Chondrocyte (in vitro differentiated cells): ENCODE measurements around the gene ST7. TPM values are rescaled to one million over a fixed set of nuclear protein-coding genes. Genes with fewer than 3 reads are reported as not detected.
A peak's percentile ranks its signal among the peaks of the same experiment; 100 is the strongest.

Source experiments
- DNase-seq: peaks from one replicate; pipeline ENCODE4 v3.0.0; 2021; ENCODE audit warnings: mixed read lengths, low spot score
- H3K27ac Mint-ChIP-seq: one replicate; pipeline ENCODE4 v1.8.0; 2021; ENCODE audit warnings: mild to moderate bottlenecking, moderate library complexity, mixed read lengths; ENCODE audit not compliant: unreplicated experiment
- H3K27me3 Mint-ChIP-seq: 2 replicates; pipeline ENCODE4 v1.8.0; 2021; ENCODE audit warnings: low read depth, mixed read lengths
- H3K36me3 Mint-ChIP-seq: 2 replicates; pipeline ENCODE4 v1.8.0; 2021; ENCODE audit warnings: low read depth, mixed read lengths
- H3K4me1 Mint-ChIP-seq: 2 replicates; pipeline ENCODE4 v1.8.0; 2021; ENCODE audit warnings: low read depth, mild to moderate bottlenecking, mixed read lengths
- H3K4me3 Mint-ChIP-seq: one replicate; pipeline ENCODE4 v1.8.0; 2021; ENCODE audit warnings: mild to moderate bottlenecking, moderate library complexity, mixed read lengths; ENCODE audit not compliant: unreplicated experiment
- H3K9me3 Mint-ChIP-seq: 2 replicates; pipeline ENCODE4 v1.8.0; 2021; ENCODE audit warnings: low read depth, mixed read lengths
- CTCF ChIP-seq: fragments of 200-600 bp; sonication (generic); IDR thresholded peaks from 2 replicates; pipeline ENCODE4 v1.5.0; 2021; ENCODE audit warnings: antibody characterized with exemption, mild to moderate bottlenecking, moderate library complexity
- total RNA-seq: library from RNA; stranded (reverse); gene quantifications from 3 replicates; pipeline ENCODE4 v1.2.1, GENCODE V29; 2021

ST7 gene
- total RNA-seq, 1 donor from 2014 or later: 69.7 TPM

GRCh38 chr7:117018713-117019112, 65.4 kb downstream of the ST7 start:
- Mint-ChIP-seq H3K36me3 (no peaks in the 10 kb centered on the region), H3K9me3 (no peaks in the 10 kb centered on the region), H3K4me3 (peak overlapping the region; percentile 29), H3K27me3 (no peaks in the 10 kb centered on the region), H3K4me1 (peaks cover 60% of the 10 kb centered on the region), H3K27ac (peak overlapping the region; percentile 92)
- no peak for TF ChIP-seq CTCF
- DNase-seq: no peak

DNA sequence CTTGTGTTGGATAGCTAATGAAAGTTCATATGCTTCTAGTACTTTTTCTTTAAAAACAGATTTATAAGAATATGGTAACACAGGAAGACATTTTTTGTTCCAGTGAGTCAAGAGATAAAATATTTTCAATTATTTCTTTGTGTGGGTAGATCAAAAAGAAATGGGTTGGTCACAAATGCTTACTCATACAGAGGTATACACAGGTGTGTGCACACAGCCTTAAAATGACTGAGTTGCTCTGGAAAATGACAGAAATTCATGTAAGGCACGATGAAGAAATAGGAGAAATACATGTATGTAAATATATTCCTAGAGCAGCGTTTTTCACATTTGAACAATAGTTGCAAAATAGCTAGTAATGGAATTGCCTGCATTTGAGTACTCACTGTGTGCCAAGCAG, 66.0 kb downstream of the ST7 start:
- Mint-ChIP-seq H3K36me3 (no peaks in the 10 kb centered on the region), H3K27me3 (no peaks in the 10 kb centered on the region), H3K9me3 (no peaks in the 10 kb centered on the region), H3K27ac (peak overlapping the region; percentile 69), H3K4me3 (peak overlapping the region; percentile 13), H3K4me1 (peaks cover 60% of the 10 kb centered on the region)
- no peak for DNase-seq
- no peak for TF ChIP-seq CTCF

DNA sequence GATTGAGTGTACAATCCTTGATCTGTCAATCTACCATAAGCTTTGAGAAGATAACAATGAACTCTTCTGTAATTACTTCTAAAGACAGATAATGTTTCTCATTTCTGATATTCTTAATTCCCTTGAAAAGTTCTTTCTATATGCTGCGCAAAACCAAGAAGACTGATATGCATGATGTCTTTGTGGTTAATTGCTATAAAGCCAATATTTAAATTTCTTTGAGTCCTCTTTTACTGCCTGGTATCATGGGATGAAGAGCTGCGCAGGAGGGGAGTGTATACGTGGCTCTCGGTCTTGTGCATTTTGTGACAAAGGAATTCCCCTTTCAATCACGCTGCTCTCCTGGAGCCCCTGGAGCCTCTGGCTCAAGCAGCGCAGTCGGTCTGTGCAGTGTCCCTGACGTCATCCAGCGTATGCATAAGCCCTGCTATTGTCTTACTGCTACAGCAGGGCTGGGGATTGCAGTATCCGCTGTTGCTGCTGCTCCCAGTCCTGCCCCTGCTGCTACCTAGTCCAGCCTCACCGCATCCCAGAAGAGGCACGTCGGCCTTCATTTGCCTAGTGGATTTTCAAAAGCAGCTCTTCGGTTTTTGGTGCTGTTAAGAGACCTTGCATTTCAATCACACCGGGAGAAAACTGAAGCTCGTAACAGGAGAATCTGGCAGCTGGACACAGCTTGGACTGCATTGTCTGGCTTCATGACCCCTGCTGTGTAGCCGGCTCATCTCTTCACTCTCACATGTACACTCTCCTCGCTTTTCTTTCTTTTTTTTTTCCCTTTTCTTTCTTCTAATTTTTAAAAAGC, 66.7 kb downstream of the ST7 start:
- no peak for DNase-seq
- TF ChIP-seq CTCF: no peak
- no peaks in the 10 kb centered on the region for H3K36me3 Mint-ChIP-seq
- no peaks in the 10 kb centered on the region for H3K27me3 Mint-ChIP-seq
- no peak overlapping the region for H3K27ac Mint-ChIP-seq
- H3K4me3 Mint-ChIP-seq: no peak overlapping the region
- no peaks in the 10 kb centered on the region for H3K9me3 Mint-ChIP-seq
- peaks cover 62% of the 10 kb centered on the region for H3K4me1 Mint-ChIP-seq

DNA sequence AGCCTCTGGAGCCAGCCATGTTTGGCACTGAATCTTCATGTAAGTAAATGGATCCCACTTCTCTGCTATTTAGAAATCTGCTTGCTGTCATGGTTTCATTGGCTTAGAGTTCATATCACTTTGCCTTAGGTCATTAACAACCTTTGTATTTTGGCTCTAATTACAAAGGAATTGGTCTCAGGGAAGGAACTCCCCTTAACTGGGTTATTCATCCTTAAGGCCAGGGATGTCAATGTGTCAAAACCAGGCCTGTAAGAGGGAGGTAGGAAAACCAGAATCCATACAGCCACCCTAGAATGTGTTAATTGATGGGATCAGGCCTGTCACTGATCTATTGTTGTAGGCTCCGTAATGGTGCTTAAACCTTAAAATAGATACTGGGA, 67.3 kb downstream of the ST7 start:
- H3K4me3 Mint-ChIP-seq: no peak overlapping the region
- H3K27me3 Mint-ChIP-seq: no peaks in the 10 kb centered on the region
- H3K36me3 Mint-ChIP-seq: no peaks in the 10 kb centered on the region
- DNase-seq: no peak
- H3K4me1 Mint-ChIP-seq: peaks cover 62% of the 10 kb centered on the region
- no peak for TF ChIP-seq CTCF
- H3K27ac Mint-ChIP-seq: no peak overlapping the region
- H3K9me3 Mint-ChIP-seq: no peaks in the 10 kb centered on the region

DNA sequence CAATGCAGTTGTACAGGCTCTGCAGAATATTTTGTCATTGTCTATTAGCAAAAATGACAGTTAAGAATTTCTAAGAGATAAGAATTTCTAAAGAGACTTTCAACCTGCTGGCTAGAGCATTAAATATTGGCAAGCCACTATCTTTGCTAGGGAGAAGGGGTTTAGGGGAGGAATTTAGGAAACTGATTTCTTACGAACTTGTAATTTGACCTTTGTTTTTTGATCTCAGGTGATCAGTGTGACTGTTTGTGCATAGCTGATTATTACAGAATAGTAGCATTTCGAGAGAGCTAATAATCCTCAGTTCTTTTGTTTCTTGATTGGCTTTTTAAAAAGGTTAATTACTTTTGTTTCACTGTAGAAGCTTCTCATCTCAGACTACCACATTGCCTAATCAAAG, 68.1 kb downstream of the ST7 start:
- no peak for TF ChIP-seq CTCF
- H3K27me3 Mint-ChIP-seq: no peaks in the 10 kb centered on the region
- H3K9me3 Mint-ChIP-seq: no peaks in the 10 kb centered on the region
- DNase-seq: no peak
- no peaks in the 10 kb centered on the region for H3K36me3 Mint-ChIP-seq
- no peak overlapping the region for H3K27ac Mint-ChIP-seq
- no peak overlapping the region for H3K4me3 Mint-ChIP-seq
- peaks cover 61% of the 10 kb centered on the region for H3K4me1 Mint-ChIP-seq
